ENCODE results near the gene IWS1. TPM values are rescaled to one million over a fixed set of nuclear protein-coding genes. Genes with fewer than 3 reads are reported as not detected.

Gene IWS1
- polyA plus RNA-seq (2012; ENCODE audit: insufficient read length, low read depth), result 46.8 TPM

DNA sequence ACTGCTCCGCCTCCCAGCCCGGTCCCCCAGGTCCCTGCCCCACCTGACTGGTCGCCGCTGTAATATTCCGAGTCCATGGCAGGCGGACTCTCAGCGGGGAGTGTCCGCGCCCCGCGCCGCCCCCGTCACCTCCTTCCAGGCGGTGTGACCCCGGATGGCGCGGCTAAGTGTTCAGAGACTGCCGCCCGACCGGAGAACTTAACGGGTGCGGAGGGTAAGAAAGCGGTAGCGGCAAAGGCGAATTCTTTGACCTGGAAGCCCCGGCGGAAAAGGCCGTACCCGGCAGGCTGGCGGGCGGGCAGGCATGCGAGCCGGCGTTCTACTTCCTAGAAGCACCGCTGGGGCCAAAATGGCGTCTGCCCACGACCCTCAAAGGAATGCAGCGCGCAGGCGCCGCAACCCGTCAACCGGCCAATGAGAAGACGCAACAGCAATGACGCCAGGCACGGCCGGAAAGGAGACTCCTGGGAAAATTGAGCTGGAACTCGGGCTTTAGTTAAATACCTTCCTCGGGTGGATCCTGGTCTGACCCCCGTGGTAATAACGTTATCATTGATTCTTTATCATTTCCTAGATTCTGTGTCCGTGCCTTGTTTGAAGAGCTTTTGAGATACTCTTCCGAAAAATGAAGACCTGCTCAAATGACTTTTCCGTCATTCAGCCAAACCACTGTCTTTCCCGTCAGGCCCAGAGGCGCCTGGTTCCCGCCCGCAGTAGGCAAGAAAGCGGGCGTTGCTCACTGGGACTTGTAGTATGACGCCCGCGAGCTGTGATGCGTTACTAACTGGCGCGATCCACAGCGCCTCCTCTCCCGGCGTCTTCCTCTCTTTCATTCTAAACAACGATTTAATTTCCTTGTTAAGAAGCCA is at the start of gene IWS1:
IWS1 (minus strand) TSS at position 358 of the 869 bp plus-strand sequence; CDS start at position 77, 281 bp downstream.
- TF ChIP-seq, protein P1, sequence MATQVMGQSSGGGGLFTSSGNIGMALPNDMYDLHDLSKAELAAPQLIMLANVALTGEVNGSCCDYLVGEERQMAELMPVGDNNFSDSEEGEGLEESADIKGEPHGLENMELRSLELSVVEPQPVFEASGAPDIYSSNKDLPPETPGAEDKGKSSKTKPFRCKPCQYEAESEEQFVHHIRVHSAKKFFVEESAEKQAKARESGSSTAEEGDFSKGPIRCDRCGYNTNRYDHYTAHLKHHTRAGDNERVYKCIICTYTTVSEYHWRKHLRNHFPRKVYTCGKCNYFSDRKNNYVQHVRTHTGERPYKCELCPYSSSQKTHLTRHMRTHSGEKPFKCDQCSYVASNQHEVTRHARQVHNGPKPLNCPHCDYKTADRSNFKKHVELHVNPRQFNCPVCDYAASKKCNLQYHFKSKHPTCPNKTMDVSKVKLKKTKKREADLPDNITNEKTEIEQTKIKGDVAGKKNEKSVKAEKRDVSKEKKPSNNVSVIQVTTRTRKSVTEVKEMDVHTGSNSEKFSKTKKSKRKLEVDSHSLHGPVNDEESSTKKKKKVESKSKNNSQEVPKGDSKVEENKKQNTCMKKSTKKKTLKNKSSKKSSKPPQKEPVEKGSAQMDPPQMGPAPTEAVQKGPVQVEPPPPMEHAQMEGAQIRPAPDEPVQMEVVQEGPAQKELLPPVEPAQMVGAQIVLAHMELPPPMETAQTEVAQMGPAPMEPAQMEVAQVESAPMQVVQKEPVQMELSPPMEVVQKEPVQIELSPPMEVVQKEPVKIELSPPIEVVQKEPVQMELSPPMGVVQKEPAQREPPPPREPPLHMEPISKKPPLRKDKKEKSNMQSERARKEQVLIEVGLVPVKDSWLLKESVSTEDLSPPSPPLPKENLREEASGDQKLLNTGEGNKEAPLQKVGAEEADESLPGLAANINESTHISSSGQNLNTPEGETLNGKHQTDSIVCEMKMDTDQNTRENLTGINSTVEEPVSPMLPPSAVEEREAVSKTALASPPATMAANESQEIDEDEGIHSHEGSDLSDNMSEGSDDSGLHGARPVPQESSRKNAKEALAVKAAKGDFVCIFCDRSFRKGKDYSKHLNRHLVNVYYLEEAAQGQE (IDR thresholded peaks at IDR 0.05; ENCODE audit: insufficient read depth in 1 of 2, low read depth in 2 of 2, low read length in 2 of 2), result 0 out of 4 replicates have a peak, but pooled peaks have one; percentile 9 to 13
- TF ChIP-seq POLR2AphosphoS5 (IDR thresholded peaks at IDR 0.05; ENCODE audit: low read depth, low read length) (peak; percentile 85), TAF1 (IDR thresholded peaks at IDR 0.05; ENCODE audit: borderline replicate concordance, insufficient read depth, low read length) (peak; percentile 75; the same call in 1 of the 2 replicates), SIN3A (IDR thresholded peaks at IDR 0.05; ENCODE audit: borderline replicate concordance, insufficient read depth, low read length) (no peak), FOXP2 (optimal IDR thresholded peaks at IDR 0.05; ENCODE audit: borderline replicate concordance, extremely low read depth, extremely low read length, insufficient read depth) (peak; percentile 54)

DNA sequence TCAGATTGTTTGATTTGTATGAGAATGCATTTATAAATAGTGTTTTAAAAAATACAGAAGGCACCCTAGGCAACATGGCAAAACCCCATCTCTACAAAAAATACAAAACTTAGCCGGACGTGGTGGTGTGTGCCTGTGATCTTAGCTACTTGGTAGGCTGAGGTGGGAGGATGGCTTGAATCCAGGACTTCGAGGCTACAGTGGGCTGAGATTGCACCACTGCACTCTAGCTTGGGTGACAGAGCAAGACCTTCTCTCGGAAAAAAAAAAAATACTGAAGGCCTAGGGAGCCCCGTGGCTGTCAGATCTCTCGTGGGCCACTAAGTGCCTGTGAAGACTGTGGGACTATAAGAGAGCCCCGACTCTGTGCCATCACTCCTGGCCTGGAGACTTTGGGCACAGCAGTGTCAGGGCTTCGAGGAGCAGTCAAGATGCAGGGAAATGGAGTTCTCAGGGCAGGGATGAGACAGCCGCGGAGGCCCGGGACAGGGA is 49.7 kb upstream of the IWS1 start:
- TF ChIP-seq, protein P1 (IDR thresholded peaks at IDR 0.05; ENCODE audit: insufficient read depth in 1 of 2, low read depth in 2 of 2, low read length in 2 of 2), result no peak
- TF ChIP-seq SIN3A (IDR thresholded peaks at IDR 0.05; ENCODE audit: borderline replicate concordance, insufficient read depth, low read length) (no peak), FOXP2 (optimal IDR thresholded peaks at IDR 0.05; ENCODE audit: borderline replicate concordance, extremely low read depth, extremely low read length, insufficient read depth) (no peak), POLR2AphosphoS5 (IDR thresholded peaks at IDR 0.05; ENCODE audit: low read depth, low read length) (no peak), TAF1 (IDR thresholded peaks at IDR 0.05; ENCODE audit: borderline replicate concordance, insufficient read depth, low read length) (no peak)

DNA sequence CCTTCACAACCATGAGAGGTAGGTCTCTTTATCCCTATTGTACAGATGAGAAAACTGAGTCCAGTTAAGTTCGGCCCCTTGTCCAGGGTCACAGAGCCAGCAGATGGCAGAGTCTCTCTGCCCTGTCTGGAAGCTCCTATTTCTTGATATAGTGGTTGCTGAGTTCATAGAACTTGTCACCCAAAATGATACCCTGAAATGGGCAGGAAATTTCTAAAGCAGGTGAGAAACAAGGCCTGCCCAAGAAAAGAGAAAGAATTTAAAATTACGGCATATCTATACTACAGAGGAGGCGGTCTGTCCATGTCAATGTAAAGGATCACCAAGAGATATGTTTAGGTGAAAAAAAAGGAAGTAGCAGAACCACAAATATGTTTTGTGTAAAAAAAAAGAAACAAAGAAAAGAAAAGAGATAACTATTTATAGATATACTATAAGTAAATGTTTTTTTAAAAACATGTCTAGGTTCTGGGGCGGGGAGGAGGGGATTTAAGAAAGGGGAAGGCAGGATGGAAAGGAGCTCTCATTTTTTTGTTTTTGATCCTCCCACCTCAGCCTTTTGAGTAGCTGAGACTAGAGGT is 49.0 kb upstream of the IWS1 start:
- TF ChIP-seq POLR2AphosphoS5 (IDR thresholded peaks at IDR 0.05; ENCODE audit: low read depth, low read length), result no peak
- no peak for TF ChIP-seq FOXP2 (optimal IDR thresholded peaks at IDR 0.05; ENCODE audit: borderline replicate concordance, extremely low read depth, extremely low read length, insufficient read depth)
- no peak for TF ChIP-seq SIN3A (IDR thresholded peaks at IDR 0.05; ENCODE audit: borderline replicate concordance, insufficient read depth, low read length)
- TF ChIP-seq, protein P1 (IDR thresholded peaks at IDR 0.05; ENCODE audit: insufficient read depth in 1 of 2, low read depth in 2 of 2, low read length in 2 of 2), result no peak
- TF ChIP-seq TAF1 (IDR thresholded peaks at IDR 0.05; ENCODE audit: borderline replicate concordance, insufficient read depth, low read length), result no peak

DNA sequence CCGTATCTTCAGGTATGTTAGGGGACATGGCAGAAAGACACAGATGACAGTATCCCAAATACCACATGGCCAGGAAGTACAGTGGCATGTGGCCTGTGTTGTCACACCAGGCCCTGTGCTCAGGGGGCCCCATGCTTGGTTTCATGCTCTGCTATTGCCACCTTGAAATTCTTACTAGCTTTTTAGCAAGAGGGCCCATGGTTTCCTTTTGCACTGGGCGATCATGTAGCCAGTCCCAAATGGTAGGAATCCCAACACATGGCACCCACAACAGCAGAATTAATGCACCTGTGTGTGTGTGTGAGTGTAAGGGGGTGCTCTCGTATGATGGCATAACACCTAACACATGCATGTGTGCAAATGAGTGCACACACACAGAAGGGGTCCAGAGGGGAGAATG is 48.4 kb upstream of the IWS1 start:
- TF ChIP-seq, protein P1 (IDR thresholded peaks at IDR 0.05; ENCODE audit: insufficient read depth in 1 of 2, low read depth in 2 of 2, low read length in 2 of 2), result no peak
- TF ChIP-seq SIN3A (IDR thresholded peaks at IDR 0.05; ENCODE audit: borderline replicate concordance, insufficient read depth, low read length) (no peak), FOXP2 (optimal IDR thresholded peaks at IDR 0.05; ENCODE audit: borderline replicate concordance, extremely low read depth, extremely low read length, insufficient read depth) (no peak), TAF1 (IDR thresholded peaks at IDR 0.05; ENCODE audit: borderline replicate concordance, insufficient read depth, low read length) (no peak), POLR2AphosphoS5 (IDR thresholded peaks at IDR 0.05; ENCODE audit: low read depth, low read length) (no peak)

Measured in PFSK-1 (cell line).